ENCODE results near the gene ADCY10.

DNA sequence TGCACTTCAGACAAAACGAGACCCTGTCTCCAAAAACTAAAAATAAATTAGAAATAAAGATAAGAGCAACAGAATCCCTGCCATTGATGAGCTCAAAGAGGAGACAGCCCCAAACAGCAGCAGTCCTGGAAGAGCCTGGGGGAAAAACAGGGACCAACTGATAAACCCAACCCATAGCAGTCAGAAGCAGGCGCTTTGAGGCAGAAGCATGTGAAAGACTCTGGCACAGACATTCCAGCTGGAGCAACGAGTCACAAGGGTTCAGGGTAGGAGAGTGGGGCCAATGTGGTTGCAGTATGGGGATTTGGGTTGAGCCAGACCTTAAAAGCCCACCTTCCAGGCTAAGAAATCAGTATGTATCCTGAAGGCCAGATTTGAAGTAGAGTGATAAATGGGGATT, 113.7 kb downstream of the ADCY10 start:
- TF ChIP-seq, protein P1, sequence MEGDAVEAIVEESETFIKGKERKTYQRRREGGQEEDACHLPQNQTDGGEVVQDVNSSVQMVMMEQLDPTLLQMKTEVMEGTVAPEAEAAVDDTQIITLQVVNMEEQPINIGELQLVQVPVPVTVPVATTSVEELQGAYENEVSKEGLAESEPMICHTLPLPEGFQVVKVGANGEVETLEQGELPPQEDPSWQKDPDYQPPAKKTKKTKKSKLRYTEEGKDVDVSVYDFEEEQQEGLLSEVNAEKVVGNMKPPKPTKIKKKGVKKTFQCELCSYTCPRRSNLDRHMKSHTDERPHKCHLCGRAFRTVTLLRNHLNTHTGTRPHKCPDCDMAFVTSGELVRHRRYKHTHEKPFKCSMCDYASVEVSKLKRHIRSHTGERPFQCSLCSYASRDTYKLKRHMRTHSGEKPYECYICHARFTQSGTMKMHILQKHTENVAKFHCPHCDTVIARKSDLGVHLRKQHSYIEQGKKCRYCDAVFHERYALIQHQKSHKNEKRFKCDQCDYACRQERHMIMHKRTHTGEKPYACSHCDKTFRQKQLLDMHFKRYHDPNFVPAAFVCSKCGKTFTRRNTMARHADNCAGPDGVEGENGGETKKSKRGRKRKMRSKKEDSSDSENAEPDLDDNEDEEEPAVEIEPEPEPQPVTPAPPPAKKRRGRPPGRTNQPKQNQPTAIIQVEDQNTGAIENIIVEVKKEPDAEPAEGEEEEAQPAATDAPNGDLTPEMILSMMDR (IDR thresholded peaks at IDR 0.05; ENCODE audit: extremely low read depth in 1 of 2, insufficient read depth in 1 of 2, low read depth in 1 of 2, low read length in 2 of 2) = no peak
- TF ChIP-seq, protein P2, sequence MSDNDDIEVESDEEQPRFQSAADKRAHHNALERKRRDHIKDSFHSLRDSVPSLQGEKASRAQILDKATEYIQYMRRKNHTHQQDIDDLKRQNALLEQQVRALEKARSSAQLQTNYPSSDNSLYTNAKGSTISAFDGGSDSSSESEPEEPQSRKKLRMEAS (IDR thresholded peaks at IDR 0.05; ENCODE audit: insufficient read depth, insufficient read length) = no peak
- TF ChIP-seq MYC (IDR thresholded peaks at IDR 0.05; ENCODE audit: low read depth, low read length) (no peak), POLR2A (IDR thresholded peaks at IDR 0.05; ENCODE audit: low read depth, low read length) (no peak), EZH2 (IDR thresholded peaks at IDR 0.05; ENCODE audit: borderline replicate concordance, low read depth, low read length, severe bottlenecking) (no peak), GATA2 (IDR thresholded peaks at IDR 0.05; ENCODE audit: insufficient read depth, insufficient read length, low read depth, low read length) (no peak), POLR2AphosphoS5 (IDR thresholded peaks at IDR 0.05; ENCODE audit: insufficient read depth, low read depth, low read length) (no peak)
